ENCODE data around the gene CAMTA1.

DNA sequence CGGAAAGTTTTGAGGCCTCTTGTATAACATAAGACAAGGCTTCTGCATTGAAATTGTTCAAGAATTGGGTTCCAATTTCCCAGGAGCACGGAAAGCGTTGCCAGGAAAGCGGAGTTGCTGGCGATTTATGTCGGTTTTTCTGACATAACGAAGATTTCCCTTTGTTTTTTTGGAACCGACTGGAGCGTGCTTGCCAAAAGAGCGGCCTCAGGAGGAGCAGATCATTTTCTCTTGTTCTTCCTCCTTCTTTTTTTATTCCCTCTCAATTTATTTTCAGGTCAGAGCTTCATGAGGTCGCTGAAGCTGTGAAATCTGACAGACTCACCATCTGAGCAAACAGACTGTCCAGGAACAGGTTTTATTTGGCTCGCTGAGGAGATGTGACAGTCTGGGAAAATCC is 275.5 kb downstream of the CAMTA1 start:
- TF ChIP-seq EP300 (IDR thresholded peaks at IDR 0.05) = no peak
- no peak for TF ChIP-seq POLR2A (IDR thresholded peaks at IDR 0.05)
- TF ChIP-seq, protein P1, sequence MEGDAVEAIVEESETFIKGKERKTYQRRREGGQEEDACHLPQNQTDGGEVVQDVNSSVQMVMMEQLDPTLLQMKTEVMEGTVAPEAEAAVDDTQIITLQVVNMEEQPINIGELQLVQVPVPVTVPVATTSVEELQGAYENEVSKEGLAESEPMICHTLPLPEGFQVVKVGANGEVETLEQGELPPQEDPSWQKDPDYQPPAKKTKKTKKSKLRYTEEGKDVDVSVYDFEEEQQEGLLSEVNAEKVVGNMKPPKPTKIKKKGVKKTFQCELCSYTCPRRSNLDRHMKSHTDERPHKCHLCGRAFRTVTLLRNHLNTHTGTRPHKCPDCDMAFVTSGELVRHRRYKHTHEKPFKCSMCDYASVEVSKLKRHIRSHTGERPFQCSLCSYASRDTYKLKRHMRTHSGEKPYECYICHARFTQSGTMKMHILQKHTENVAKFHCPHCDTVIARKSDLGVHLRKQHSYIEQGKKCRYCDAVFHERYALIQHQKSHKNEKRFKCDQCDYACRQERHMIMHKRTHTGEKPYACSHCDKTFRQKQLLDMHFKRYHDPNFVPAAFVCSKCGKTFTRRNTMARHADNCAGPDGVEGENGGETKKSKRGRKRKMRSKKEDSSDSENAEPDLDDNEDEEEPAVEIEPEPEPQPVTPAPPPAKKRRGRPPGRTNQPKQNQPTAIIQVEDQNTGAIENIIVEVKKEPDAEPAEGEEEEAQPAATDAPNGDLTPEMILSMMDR (IDR thresholded peaks at IDR 0.05) = no peak

Measured in upper lobe of left lung (tissue), 4 donors.